Measurements from ENCODE around the gene CLEC3B. TPM values are rescaled to one million over a fixed set of nuclear protein-coding genes. Genes with fewer than 3 reads are reported as not detected.

The CLEC3B gene
- total RNA-seq, 1 donor from 2014 or later = 105 TPM

DNA sequence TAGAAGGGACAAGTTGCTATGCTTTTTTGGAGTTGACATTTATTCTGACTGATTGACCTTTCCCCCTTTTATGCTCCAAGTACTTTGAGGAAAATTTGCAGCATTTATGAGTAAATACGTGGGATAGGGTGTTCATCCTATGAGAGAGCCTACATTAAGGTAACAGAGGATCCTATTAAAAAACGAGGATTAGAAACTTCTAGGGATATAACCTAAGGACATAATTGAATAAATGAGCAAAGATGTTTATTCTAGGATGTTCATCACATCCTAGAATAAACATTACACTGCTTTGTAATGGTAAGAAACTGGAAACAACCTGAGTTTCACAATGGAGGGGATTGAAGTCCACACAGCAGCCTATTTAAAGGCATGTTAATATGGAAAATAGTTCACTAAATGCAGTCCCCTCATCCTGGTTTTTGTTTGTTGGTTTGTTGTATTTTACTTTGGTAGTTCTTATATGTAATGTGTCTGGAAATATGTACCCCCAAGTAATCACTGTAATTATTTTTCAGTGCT, 23.9 kb upstream of the CLEC3B start:
- no peak for DNase-seq (ENCODE audit: low spot score)
- intact Hi-C loops (cut with DNase I) = no loop called here
- no peak for ATAC-seq

DNA sequence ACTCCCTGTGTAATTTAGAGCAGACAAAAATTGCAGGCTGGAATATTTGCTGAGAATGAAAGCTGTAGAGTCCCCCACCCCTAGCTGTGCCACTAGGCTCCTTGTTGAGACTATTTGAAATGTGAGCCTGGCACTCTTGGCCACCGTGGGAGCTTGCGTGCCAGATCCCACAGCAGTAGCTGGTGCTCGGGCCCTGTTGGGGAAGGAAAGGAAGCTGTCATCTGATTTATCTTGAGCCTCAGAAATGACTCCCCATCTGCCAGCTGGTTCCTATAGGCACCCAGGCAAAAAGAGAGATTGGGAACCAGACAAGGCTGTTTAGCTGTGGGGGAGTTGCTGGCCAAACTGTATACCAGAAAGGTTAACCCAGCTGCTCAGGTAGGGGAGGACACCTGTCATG, 23.4 kb upstream of the CLEC3B start:
- intact Hi-C loops (cut with DNase I) = no loop called here
- ATAC-seq (no peak), DNase-seq (ENCODE audit: low spot score) (no peak)

DNA sequence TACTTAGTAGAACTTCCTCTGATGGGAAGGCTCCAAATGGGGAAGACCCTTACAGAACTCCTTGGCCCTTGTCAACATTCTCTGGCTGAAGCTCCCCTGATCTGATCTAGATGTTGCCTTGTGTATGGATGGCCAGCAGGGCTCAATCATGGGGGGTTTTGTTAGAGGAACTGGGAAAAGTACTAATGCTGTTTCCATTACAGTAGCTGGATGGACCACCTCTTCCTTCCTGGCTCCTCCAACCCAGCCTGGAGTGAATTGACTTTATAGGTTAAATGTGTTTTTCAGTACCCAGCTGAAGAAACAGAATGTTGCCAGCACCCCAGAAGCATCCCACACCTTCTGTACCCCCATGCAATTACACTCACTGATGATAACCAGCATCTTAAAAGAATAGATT, 22.7 kb upstream of the CLEC3B start:
- DNase-seq (ENCODE audit: low spot score) = no peak
- intact Hi-C loops (cut with DNase I) = no loop called here
- ATAC-seq = no peak

DNA sequence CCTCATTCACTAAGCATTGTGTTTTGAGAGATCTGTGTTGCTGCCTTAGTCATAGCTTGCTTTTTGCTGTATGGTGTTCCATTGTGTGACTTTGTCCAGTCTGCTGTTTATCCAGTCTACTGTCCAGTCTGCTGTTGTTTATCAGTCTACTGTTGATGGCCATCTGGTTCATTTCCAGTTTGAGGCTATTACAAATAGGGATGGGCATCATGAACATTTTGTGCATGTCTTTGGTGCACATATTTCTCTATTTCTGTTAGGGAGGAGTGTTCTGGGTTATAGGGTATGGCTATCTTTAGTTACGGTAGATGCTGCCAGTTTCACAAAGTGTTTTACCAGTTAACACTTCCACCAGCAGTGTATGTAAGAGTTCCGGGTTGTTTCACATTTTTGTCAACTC, 22.2 kb upstream of the CLEC3B start:
- peak; percentile 31 for ATAC-seq
- intact Hi-C loops (cut with DNase I) = no loop called here
- no peak for DNase-seq (ENCODE audit: low spot score)

DNA sequence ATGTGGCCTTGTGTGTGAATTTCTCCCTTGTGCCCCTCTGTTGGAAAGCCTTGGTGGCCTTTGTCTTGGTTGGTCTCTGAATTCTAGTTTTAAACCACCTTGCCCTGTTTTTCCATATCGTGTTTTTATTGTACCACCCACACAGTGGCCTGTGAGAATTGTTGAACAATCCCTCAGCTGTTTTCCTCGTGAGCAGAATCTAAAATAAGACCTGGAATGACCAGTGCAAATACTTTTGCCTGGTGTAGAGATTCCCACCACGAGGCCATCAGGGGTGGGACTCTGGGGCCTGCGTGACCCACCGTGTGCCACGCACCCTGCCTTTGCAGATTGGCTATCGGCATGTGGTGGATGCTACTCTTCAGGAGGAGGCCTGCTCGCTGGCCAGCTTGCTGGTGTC, 19.0 kb upstream of the CLEC3B start:
- no peak for DNase-seq (ENCODE audit: low spot score)
- intact Hi-C loops (cut with DNase I) = no loop called here
- ATAC-seq = no peak

DNA sequence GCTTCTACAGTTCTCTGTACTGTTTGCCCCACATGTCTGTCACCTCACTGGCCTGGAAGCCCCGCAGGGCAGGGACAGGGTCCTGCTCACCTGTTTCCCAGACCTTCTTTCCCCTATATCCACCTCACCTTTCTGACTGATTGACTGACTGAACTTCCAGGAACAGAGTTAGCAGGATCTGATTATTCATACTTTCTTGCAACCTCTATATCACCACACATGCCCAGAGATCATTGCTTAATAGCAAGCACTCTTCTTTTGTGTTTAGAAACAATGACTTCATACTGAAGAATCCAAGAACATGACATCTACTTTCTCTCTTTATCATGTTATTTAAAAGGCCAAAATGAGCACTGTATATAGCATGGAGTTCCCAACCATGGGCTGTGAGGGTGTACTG, 18.0 kb upstream of the CLEC3B start:
- intact Hi-C loops (cut with DNase I) = no loop called here
- no peak for DNase-seq (ENCODE audit: low spot score)
- ATAC-seq = no peak

DNA sequence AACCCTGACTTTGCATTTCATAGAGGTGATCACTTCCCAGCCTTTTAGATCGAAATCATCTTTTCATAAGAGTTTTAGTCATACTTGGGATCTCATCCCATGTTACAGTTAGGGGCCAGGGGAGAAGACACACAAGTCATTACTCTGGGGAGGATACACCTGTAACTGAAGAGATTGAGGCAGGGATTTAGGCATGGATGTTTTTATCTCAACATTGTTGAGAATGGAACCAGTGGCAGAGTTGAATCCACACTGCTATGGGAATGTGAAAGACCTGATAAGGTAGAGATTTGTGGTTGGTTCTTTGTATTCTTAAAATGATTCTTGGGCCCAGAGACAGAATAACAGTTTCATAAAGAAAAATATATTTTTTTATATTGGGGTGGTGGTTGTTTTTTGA, 16.2 kb upstream of the CLEC3B start:
- intact Hi-C loops (cut with DNase I) = no loop called here
- ATAC-seq (no peak), DNase-seq (ENCODE audit: low spot score) (no peak)

DNA sequence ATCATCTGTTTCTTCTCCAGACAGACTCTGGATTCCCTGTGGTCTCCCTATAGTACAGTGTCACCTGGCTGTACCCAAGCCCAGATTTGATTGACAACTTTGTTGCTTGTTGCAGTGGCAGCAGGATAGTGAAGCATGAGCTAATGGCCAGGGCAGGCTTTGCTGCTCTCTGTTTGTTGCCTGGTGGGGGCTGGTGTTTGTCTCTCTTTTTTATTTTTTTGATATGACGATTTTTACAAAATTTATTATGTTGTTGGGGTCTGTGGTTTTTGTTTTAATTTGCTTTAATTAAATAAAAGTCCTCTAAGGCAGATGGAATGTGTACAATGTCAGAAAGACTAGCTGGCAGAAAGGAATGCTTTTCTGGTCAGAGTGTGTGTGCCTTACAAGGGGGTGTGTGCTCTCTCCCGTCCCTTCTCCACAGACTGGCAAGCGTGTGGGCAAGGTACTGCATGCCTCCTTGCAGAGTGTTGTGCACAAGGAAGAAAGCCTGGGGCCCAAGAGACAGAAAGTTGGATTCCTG, 15.2 kb upstream of the CLEC3B start:
- intact Hi-C loops (cut with DNase I) = no loop called here
- DNase-seq (ENCODE audit: low spot score) (no peak), ATAC-seq (no peak)

DNA sequence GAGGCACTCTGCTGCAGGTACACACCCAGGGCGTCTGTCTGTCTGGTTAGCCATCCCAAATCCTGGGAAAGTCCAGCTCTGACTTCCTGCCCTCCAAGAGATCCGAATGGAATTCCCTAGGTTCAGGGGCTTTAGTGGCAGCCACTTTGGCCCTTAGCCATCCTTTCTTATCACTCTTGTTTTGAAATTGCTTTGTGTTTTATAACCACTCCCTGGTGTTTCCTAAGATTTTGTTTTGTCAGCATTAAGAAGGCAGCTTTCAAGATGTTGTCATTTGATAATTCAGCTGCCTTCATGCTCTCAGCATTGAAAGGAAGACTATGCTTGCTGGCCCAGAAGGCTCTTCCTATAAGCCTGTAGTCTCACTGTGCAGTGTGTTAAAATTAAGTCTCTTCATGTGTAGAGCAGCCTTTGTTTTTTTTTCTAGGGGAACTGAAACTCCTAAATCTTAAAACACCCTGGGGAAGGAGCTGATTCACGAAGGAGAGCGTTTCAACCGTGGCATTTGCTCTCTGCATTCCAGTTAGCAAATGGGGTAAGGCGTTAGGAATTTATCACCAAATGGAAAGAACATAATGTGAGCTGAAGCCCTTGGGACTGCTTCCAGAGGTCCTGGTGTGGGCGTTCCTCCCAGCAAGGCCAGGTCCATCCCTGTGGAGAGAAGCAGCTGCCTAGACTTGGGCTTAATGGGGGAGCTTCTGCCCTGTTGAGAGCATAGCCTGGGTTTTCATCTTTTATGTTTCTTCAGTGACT, 14.2 kb upstream of the CLEC3B start:
- intact Hi-C loops (cut with DNase I) = no loop called here
- peak; percentile 85 for ATAC-seq

DNA sequence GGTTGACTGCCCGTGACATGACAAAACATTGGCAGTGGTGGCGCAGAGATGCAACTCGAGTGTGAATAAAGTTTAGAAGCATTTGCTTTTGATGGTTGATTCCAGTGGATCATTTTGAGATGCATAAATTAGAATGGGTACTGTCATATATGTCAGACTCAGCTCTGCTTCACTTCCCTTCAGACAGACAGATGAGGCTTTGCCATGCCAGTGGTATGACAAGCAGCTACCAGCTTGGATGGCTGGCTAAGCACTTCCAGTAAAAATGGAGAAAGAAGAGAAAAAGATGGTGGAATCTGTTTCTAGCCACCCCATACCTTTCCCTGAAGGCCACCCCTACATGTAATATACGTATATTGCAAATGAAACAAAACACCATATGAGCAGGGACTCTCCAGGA, 13.5 kb upstream of the CLEC3B start:
- intact Hi-C loops (cut with DNase I) = no loop called here
- ATAC-seq (no peak), DNase-seq (ENCODE audit: low spot score) (no peak)

More for the DNA sequence above, 14.2 kb upstream of the CLEC3B start:
- peak; percentile 66 for DNase-seq (ENCODE audit: low spot score)

DNA sequence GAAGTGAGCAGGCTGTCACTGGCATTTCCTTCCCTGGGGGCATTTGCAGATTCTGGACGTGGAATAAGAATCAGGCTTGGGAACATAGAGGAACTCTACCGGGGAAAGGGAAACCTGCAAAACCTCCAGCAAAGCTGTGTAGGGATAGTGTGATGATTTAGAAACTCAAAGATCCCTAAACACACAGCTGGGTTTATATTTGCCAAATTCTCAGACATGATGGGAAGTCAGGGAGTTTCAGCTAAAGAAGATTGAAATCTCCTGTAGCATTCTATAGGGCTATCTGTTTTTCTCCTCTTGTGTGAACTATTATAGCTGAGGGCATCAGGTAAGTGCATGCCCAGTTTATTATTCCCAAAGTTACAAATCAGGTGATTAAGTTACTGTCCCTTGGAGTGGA, 9.2 kb upstream of the CLEC3B start:
- ATAC-seq (no peak), DNase-seq (ENCODE audit: low spot score) (no peak)
- intact Hi-C loops (cut with DNase I) = no loop called here

DNA sequence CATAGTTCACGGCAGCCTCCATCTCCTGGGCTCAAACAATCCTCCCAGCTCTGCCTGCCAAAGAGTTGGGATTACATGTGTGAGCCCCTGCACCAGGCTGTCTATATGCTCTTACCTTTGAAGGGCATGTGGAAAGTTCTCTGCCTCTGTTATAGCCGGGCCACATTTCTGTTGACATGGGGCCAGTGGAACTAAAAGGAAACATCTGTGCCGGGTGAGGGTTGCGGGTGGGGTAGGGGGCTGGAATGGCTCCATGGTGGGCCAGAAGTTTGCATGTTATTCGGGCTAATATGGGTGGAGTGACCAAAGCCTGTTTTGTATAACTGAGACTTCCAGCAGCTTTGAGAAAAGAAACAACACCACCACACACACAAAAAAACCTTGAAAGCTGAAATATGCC, 8.3 kb upstream of the CLEC3B start:
- ATAC-seq (no peak), DNase-seq (ENCODE audit: low spot score) (no peak)
- intact Hi-C loops (cut with DNase I) = no loop called here

DNA sequence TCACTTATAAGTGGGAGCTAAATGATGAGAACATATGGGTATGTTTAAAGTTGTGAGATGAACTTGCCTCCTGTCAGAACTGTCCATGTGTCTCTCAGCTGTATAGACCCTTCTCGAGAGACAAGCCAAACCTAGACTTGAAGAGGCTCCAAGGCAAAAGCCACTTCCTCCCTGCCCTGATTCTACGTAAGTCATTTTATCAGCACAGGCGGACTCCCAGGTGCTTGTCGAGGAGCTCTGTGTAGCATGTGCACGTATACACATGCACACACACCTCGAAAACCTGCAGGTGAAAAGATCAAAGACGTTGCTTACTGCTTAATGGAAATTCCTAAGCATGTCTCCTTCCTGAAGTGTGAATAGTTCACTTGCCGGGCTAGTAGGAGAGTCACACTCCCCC, 5.6 kb upstream of the CLEC3B start:
- ATAC-seq (no peak), DNase-seq (ENCODE audit: low spot score) (no peak)
- intact Hi-C loops (cut with DNase I) = no loop called here

DNA sequence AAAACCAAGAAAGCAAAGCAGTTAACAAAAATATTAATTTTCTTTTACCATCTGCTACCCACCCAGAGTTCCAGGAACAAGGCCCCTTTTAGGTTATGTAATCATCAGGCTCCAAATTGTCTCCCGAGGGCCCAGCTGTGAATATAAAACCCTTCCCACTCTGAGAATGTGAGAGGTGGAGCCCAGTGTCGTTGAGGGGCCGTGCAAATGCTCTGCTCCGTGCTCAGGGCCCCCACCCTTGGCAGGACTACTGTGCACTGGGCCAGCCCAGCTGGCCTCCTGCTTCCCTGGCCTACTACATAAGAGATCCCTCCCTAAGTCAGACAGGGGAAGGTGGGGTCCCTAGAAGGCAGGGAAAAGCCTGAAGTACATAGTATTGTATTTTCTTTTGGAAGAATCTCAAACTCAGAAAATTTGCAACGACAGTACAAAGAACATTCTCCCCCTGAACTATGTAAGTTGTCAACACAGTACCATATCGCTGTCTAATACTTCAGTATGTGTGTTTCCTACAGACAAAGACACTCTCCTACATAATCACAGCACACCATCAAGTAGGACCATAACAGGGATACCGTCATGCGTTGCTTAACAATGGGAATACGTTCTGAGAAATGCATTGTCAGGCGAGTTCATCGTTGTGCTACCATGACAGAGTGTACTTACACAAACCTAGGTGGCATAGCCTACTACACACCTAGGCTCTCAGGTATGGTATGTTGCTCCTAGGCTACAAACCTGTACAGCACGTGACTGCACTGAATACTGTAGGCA, 4.4 kb upstream of the CLEC3B start:
- intact Hi-C loops (cut with DNase I) = no loop called here
- DNase-seq (ENCODE audit: low spot score) = peak; percentile 77
- ATAC-seq = peak; percentile 90

DNA sequence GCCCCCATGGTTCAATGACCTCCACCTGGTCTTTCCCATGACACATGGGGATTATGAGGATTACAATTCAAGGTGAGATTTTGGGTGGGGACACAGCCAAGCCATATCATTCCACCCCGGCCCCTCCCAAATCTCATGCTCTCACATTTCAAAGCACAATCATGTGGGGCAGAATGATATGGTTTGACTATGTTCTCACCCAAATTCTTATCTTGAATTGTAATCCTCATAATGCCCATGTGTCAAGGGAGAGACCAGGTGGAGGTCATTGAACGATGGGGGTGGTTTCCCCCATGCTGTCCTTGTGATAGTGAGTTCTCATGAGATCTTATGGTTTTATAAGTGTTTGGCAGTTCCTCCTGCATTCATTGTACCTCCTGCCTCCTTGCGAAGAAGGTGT, 2.4 kb upstream of the CLEC3B start:
- ATAC-seq (no peak), DNase-seq (ENCODE audit: low spot score) (no peak)
- intact Hi-C loops (cut with DNase I) = no loop called here

DNA sequence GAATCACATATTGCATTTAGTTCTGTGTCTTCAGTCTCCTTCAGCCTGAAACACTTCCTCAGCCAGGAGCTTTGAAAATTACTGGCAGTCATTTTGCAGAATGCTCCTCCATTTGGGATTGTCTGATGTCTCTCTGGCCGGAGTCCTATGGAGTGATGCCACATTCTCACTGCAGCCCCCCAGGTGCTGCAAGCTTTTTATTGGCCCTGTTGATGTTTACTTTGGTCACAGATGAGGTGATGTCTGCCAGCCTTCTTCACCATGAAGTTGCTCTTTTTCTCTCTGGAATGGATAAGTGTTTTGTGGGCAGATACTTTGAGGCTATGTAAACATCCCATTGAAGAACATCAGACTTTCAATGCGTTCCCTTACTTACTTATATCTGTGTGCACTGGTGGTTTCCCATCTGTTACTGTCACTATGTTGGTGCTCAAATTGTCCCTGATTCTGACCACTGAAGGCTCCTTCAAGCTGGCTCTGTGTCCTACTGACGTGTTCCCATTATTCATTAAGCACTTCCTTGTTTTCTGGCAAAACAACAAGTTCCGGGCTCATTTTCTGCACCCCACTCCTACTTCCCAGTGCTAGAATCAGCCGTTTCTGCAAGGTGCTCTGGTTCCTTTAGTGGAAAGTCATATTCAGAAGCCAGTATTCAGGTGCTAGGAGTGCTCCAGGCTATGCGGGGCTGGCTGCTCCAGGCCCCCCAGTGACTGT, 1.4 kb upstream of the CLEC3B start:
- intact Hi-C loops (cut with DNase I) = no loop called here
- peak; percentile 26 for ATAC-seq
- DNase-seq (ENCODE audit: low spot score) = no peak

DNA sequence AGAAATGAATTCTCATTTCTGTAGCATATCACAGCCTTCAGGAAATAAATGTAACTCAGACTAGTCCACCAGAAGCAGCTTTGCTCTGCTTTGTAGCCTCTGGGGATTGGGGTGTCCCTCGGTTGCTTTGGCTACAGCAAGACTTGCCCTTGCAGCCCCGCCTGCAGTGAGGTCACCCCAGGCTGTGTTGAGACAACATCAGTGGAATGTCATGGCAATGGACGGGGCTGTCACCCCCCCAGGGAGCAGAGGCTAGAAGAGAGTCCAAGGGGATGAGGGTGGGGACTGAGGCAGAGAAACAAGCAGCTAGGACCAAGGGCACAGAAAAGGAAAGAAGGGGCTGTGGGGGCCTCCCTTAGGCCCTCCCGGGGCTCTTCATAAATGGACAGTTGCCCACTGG, 854 bp downstream of the CLEC3B start:
- peak; percentile 69 for DNase-seq (ENCODE audit: low spot score)
- peak; percentile 77 for ATAC-seq
- intact Hi-C loops (cut with DNase I) = no loop called here

DNA sequence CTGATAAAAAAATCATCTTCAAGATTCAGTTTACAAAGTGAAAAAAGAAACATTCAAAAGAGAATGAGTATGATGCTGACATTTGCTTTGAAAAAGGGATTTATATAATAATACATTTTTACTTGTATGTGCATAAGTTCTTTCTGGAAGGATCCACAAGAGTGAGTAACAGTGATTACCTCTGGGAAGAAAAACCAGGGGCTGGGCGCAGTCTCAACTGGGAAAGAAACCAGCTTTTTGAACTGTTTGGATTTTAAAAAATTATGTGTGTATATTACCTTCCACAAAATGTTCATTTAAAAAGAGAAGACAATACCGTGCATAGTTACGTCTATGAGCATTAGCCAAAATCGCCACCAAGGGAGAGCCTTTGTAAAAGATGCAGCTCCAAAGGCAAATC, 1.3 kb downstream of the CLEC3B start:
- ATAC-seq = no peak
- intact Hi-C loops (cut with DNase I) = no loop called here

DNA sequence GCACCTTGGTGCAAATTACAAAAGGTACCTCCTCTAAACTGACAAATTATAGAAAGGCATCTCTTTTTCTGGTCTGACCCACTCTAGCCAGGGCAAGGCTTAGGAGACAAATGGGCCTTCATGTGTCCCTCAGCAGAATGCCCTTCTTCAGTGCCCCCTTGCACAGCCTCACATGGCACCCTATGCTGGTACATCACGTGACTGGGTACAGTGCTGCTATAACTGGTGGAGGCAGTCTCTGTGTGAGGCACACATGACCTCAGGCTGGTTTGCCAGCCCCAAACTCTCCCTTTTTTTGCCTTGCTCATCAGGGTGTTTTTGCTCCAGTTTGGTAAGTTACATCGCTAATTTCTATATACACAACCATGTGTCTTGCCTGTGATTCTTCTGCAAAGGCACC, 3.1 kb downstream of the CLEC3B start:
- intact Hi-C loops (cut with DNase I) = no loop called here
- no peak for DNase-seq (ENCODE audit: low spot score)
- no peak for ATAC-seq

More for the DNA sequence above, 1.3 kb downstream of the CLEC3B start:
- no peak for DNase-seq (ENCODE audit: low spot score)

DNA sequence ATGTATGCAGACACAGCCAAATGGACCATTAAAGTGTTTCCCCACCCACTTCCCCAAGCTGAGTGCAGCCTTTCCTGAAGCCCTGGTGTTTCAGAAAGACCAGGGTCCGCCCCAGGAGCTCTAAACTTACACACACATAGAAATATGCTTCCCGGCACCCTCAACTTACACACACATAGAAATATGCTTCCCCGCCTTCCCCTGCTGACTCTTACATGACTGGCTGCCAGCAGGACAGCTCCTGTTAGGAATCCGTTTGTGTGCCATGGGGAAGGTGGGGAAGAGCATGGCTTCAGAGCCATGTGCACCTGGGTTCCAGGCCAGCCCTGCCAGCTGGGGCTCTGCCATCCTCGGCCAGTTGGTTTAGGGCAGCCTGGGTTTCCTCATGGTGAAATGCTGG, 3.6 kb downstream of the CLEC3B start:
- DNase-seq (ENCODE audit: low spot score) = no peak
- intact Hi-C loops (cut with DNase I) = no loop called here
- no peak for ATAC-seq
